Measurements from ENCODE around the gene NMD3.
"Not testable (repeated sequence)": the region's sequence is repeated elsewhere in the genome, so short reads cannot be mapped to it uniquely, and the experiment has no call there.

The NMD3 gene

DNA sequence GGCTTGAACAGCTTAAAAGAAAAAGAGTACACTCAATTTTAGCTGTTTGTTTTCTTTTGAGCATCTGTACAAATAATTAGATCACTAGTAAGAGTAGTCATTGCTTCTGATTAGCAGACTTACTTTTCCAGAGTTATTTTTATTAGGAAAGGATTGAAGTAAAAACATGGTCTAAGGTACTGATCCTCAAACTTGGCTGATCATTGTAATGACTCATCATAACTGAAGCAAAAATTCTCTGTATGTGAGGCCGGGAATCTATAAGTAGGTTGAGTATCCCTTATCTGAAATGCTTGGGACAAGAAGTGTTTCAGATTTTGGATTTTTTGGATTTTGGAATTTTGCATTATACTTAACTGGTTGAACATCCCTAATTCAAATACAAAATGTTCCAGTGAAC is 12.4 kb downstream of the NMD3 start:
- DNase-seq: no peak

DNA sequence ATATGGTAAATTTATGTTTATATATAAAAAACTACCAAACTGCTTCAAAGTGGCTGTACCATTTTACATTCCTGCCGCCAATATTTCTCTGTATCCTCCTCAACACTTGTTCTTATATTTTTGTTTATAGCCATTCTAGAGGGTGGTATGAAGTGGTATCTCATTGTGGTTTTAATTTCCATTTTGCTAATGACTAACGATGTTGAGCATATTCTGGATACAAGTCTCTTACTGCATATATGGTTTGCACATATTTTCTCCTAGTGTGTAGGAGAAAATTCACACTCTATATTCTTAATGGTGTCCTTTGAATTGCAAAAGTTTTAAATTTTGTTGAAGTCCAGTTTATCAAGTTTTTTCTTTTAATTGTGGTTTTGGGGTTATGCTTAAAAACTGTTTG is 15.1 kb downstream of the NMD3 start:
- no peak for DNase-seq

- no peak for DNase-seq
These were observed 18.6 kb downstream of the NMD3 start for GRCh38 chr3:161239700-161240099.

DNA sequence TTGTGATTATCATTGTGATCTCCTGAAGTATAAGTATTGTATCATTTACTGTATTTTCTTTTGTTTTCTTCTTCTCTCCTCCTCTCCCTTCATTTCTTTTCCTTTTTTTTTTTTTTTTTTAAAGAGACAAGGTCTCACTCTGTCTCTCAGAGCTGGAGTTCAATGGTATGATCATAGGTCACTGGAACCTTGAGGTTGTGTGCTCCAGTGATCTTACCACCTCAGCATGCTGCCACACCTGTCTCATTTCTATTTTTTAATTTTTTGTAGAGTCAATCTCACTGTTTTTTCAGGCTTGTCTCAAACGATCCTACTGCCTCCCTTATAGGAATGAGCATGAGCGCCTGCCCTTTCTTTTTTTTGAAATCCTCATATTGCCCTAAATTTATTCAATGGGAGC is 23.4 kb downstream of the NMD3 start:
- no peak for DNase-seq

DNA sequence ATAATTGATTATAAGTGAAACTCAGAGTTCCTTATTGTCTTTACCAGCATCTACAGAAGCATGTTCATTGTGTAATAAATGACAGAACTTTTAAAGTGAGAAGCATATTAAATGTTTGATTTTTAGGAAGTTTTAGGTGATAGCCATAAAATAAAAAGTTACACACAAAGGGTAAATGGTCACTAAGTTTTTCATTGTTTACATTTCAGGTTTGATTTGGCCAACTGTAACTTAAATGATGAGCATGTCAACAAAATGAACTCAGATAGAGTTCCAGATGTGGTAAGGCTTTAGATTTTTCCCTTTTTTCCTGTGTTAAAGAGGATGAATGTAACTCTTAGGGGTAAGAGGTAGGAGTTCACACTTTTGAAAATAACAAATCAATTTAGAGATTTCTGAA is 25.9 kb downstream of the NMD3 start:
- no peak for DNase-seq

DNA sequence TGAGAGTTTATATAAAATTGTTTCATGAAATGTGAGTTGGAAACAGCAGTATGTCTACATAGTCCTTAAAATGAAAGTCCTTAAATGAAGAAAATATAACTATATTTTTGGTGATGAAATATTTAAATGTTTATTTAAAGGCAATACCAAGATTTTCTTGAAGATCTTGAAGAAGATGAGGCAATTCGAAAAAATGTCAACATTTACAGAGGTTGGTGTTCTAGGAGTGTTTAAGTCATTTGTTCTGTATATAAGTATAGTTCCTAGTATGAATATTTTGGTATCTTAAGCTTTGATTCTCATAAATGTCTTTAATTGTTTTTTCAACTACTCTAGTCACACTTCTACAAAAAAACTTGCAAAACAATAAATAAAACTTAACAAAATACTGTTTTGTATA is 29.0 kb downstream of the NMD3 start:
- DNase-seq: no peak

DNA sequence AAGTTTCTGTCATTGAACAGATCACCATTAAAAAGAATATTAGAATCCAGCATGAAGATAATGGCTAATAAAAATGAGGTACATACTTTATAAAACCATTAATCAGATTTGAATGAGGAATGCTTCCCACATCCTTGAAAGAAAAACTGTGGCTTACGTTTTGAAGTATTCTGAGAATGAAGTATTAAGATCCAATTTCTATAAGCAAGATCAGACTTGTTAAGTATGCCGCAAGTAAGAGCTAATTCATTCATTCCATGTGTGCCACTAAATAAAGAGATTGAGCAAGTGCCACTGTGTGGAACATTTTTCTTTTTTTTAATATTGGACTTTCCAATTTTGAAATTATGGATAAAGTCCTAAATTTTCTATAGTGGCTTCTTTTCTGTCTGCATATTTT is 30.6 kb downstream of the NMD3 start:
- DNase-seq: no peak

- DNase-seq: no peak
These were observed 31.0 kb downstream of the NMD3 start for GRCh38 chr3:161252143-161252542.

DNA sequence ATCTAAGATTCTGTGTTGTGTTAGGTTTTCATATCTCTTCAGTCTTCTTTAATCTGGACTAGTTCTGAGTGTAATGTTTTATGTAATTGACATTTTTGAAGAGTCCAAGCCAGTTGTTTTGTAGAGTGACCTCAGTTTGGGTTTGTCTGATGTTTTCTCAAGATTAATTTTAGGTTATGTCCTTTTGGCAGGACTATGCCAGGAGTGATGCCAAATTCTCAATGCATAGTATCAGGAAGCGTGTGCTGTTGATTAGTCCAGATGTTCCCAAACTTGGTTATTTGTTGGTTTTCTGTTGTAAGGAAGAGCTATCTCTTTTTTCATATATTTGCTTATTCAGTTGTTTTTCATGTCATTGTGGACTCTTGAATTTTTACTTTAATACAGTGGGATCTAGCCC is 32.6 kb downstream of the NMD3 start:
- no peak for DNase-seq

GRCh38 chr3:161254861-161255260 is 33.8 kb downstream of the NMD3 start:
- no peak for DNase-seq

GRCh38 chr3:161263057-161263456 is 41.9 kb downstream of the NMD3 start:
- DNase-seq: no peak

GRCh38 chr3:161264852-161265251 is 43.7 kb downstream of the NMD3 start:
- DNase-seq: no peak

DNA sequence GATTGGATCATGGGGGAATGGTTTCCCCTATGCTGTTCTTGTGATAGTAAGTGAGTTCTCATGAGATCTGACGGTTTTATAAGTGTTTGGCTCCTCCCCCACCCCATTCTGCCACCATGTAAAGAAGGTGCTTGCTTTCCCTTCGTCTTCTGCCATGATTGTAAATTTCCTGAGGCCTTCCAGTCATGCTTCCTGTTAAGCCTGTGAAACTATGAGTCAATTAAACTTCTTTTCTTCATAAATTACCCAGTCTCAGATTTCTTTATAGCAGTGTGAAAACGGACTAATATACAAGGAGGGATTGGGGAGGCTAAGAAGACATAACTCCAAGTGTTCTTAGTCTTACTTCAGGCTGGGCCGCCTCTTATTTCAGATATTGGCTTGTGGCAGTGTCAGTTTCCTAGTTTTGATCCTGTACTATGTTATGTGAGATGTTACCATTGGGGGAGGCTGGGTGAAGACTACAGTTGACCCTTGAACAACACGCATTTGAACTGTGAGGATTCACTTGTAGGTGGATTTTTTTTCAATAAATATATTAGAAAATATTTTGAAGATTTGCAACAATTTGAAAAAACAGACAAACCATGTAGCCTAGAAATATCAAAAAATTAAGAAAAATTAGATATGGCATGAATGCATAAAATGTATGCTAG is 44.9 kb downstream of the NMD3 start:
- DNase-seq: no peak

DNA sequence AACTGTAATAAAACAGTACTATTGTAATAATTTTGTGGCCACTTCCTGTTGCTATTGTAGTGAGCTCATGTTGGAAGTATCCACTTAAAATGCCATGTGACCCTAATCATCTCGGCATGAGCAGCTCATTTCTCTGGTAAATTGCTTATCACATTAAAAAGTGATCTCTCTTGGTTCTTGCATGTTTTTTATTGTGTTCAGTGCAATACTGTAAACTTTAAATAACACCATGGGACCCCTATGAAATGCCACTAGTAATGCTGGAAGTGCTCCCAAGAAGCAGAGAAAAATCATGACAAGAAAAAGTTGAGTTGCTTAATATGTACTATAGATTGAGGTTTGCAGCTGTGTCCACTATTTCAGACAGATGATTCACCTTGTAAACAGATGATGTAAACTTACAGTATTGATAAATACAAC is 45.6 kb downstream of the NMD3 start:
- no peak for DNase-seq

- DNase-seq: no peak
These were observed 46.5 kb downstream of the NMD3 start for GRCh38 chr3:161267646-161268045.

- no peak for DNase-seq
These were observed 47.5 kb downstream of the NMD3 start for GRCh38 chr3:161268601-161269000.

GRCh38 chr3:161270991-161271390 is 49.9 kb downstream of the NMD3 start:
- DNase-seq: no peak

DNA sequence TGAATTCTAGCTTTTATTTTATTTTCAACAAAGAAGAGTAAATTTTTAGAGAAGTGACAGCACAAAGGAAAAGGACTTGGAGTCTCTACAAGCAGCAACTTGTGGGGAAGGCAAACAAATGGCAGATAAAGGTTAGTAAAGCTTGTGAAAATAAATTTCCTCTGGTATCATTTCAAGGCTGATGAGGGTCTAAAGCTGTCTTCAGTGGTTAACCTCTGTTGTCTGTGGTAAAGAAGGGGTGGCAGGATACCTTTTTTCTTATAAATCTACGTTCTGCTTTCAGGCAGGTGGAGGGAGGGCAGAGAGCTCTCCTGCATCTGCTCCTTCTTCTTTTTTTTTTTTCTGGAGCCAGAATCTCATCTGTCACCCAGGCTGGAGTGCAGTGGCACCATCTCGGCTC is 50.5 kb downstream of the NMD3 start:
- DNase-seq: no peak

DNA sequence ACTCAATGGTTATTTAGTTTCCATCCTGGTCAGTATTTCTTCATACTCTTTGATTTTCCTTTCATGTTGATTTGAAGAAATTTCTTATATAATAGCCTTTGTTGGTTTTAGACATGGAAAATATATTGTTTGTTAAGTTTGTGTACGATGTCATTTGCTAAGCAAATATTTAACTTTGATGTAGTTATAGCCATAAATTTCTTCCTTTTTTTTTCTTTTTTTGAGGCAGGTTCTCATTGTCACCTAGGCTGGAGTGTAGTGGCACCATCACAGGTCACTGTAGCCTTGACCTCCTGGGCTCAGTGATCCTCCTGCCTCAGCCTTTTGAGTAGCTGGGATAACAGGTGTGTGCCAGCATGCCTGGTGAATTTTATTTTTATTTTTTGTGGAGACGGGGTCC is 51.4 kb downstream of the NMD3 start:
- DNase-seq: no peak

DNA sequence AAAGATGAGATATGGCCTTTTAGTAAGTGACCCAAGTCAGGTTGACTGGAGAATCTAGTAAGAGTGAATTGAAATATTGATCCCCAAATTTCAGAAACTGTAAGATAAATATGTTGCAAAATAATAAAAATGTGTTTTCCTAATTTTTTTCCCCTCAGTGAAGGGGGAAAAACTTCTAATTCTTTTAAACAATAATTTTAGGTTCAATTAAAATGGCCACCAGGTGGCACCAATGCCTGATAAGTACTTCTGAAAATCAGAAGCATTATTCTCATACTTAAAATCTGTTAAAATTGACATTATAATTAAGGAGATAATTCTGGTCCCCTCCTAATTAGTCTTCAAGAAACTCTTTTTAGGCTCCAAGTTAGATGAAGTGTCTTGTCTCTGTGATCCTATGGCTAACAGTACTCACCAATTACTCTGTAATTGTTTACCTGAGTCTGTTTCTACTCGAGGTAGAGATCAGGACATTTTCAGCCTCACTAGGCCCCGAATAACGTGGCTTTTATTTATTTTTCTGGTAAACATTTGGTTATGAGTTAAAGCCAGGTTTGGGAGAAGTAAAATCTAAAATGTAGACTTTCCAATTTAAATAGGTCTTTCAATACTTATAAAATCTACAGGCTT is 52.6 kb downstream of the NMD3 start:
- no peak for DNase-seq

DNA sequence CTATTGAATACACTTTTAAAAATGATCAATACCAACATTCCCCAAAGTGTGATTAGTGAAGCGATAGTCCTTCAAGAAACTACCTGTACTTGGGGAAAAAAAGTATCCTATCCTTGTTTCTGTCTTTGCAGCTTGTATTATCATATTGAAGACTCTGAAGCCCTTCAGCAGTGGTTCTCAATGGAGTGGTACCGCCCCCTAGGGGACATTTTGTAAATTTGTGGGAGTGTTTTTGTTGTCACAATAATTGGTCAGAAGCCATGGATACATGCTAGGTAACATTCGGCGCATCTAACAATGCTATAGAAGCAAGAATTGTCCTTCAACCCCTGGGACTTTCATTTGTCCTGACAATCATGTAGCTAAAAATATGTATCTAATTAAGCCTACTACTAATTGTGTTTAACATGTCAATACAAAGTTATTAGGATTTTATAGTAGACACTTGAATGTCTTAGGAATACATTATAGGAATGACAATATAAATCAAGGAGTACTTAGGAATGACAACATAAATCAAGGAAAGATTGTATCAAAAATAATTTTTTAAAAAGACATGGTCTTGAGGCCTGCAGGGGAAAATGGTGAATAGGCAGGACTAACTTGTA is 53.7 kb downstream of the NMD3 start:
- peak; percentile 45 for DNase-seq

DNA sequence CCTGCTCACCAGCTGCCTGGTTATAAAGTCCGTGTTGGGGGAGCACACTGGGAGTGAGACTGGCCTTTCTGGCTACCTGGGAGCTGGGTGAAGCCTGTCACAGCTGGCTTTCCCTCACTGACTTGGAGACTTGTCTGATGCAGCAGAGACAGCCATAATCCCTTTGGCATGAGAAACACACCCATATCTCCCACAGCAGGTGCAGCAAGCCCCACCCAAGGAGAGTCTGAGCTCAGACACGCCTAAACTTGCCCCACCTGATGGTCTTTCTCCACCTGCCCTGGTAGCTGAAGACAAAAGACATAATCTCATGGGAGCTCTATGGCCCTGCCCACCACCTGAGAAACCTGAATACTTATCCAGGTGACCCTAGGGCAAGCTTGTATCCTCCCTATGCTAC is 54.8 kb downstream of the NMD3 start:
- no peak for DNase-seq

- not testable (repeated sequence) for DNase-seq
These were observed 61.3 kb downstream of the NMD3 start for GRCh38 chr3:161282387-161282786.

GRCh38 chr3:161284989-161285388 is 63.9 kb downstream of the NMD3 start:
- no peak for DNase-seq

- no peak for DNase-seq
These were observed 68.1 kb downstream of the NMD3 start for GRCh38 chr3:161289174-161289573.
